OCI-LY7 (cell line): Measurements from ENCODE around the gene ZNHIT1. TPM values are rescaled to one million over a fixed set of nuclear protein-coding genes. Genes with fewer than 3 reads are reported as not detected.

Experiments
- BruUV-seq: library from RNA; stranded (reverse); fragments of 400-500 nt; replicated peaks from 2 replicates; lab custom pipeline; 2021; lab: Mats Ljungman, UMichigan
- CTCF ChIA-PET: fragments of 300-600 bp; sonication (Branson Sonifier 250); formaldehyde crosslinking; loops from one replicate; lab custom pipeline; 2022; ENCODE audit warnings: antibody characterized with exemption; ENCODE audit not compliant: unreplicated experiment; lab: Charles Lee
- POLR2A ChIA-PET: fragments of 300-600 bp; sonication (Branson Sonifier 250); formaldehyde crosslinking; loops from one replicate; lab custom pipeline; 2022; ENCODE audit warnings: antibody characterized with exemption; lab: Charles Lee
- DNase-seq: peaks from one replicate; pipeline ENCODE4 v3.0.0-alpha.2; 2015; ENCODE audit warnings: low spot score
- H2AFZ ChIP-seq: fragments of 200-600 bp; sonication (generic), shearing (Covaris generic); 2 replicates; pipeline ENCODE4 v1.6.1; 2014; ENCODE audit warnings: mild to moderate bottlenecking, antibody characterized with exemption, low read length, moderate library complexity
- H3K27ac ChIP-seq: fragments of 200-600 bp; sonication (generic); 2 replicates; pipeline ENCODE4 v1.5.1; 2014; ENCODE audit warnings: mixed run types, low read depth, mild to moderate bottlenecking, moderate library complexity, low read length, inconsistent platforms; ENCODE audit not compliant: poor library complexity, severe bottlenecking
- H3K36me3 ChIP-seq: fragments of 200-600 bp; sonication (generic); 2 replicates; pipeline ENCODE4 v1.6.1; 2014; ENCODE audit warnings: mild to moderate bottlenecking, antibody characterized with exemption, low read length, moderate library complexity, mixed read lengths; ENCODE audit not compliant: insufficient read depth
- H3K4me1 ChIP-seq: fragments of 200-600 bp; sonication (generic); 2 replicates; pipeline ENCODE4 v1.5.1; 2014; ENCODE audit warnings: mild to moderate bottlenecking, low read length; ENCODE audit not compliant: insufficient read depth, poor library complexity, severe bottlenecking
- H3K4me2 ChIP-seq: fragments of 200-600 bp; sonication (generic); 2 replicates; pipeline ENCODE4 v1.6.1; 2014; ENCODE audit warnings: mild to moderate bottlenecking, low read length
- H3K4me3 ChIP-seq: fragments of 200-600 bp; sonication (generic); 2 replicates; pipeline ENCODE4 v1.5.1; 2014; ENCODE audit warnings: mild to moderate bottlenecking, low read depth, low read length; ENCODE audit not compliant: poor library complexity, severe bottlenecking
- H3K79me2 ChIP-seq: fragments of 200-600 bp; sonication (generic); 2 replicates; pipeline ENCODE4 v1.6.1; 2016; ENCODE audit warnings: low read depth, mild to moderate bottlenecking, low read length, moderate library complexity, mixed read lengths; ENCODE audit not compliant: insufficient read depth
- H3K9me2 ChIP-seq: fragments of 200-600 bp; sonication (generic); 2 replicates; pipeline ENCODE4 v1.6.1; 2016; ENCODE audit warnings: mild to moderate bottlenecking, low read length, mixed read lengths; ENCODE audit not compliant: insufficient read depth
- H3K9me3 ChIP-seq: fragments of 200-600 bp; sonication (generic); 2 replicates; pipeline ENCODE4 v1.6.1; 2014; ENCODE audit warnings: mild to moderate bottlenecking, mixed run types, low read length, mixed read lengths
- H4K20me1 ChIP-seq: fragments of 200-600 bp; sonication (generic); 2 replicates; pipeline ENCODE4 v1.6.1; 2014; ENCODE audit warnings: mild to moderate bottlenecking, antibody characterized with exemption, low read length, moderate library complexity, mixed read lengths; ENCODE audit not compliant: insufficient read depth
- CTCF ChIP-seq: fragments of 200-600 bp; sonication (generic); conservative IDR thresholded peaks from 2 replicates; pipeline ENCODE4 v1.5.1; 2014; ENCODE audit warnings: mild to moderate bottlenecking, antibody characterized with exemption, low read length, moderate library complexity, mixed read lengths
- EZH2phosphoT487 ChIP-seq: fragments of 200-600 bp; sonication (generic); IDR thresholded peaks from 2 replicates; pipeline ENCODE4 v1.6.1; 2018; ENCODE audit warnings: low read depth, borderline replicate concordance, mild to moderate bottlenecking, mixed run types, antibody characterized with exemption, low read length, moderate library complexity, mixed read lengths
- intact Hi-C: fragments of 100-400 bp; cut with micrococcal nuclease; formaldehyde crosslinking; loops from one replicate; pipeline ENCODE4 v1.10.0; 2022; ENCODE audit not compliant: unreplicated experiment
- total RNA-seq, 2 experiments: library from RNA; depleted of rRNA in 1 of 2; stranded (reverse); fragments of >200 nt in 1 of 2; shearing (Covaris generic) in 1 of 2; gene quantifications; 2 replicates each; pipeline ENCODE4 v1.2.3, GENCODE V29; 2014 to 2022

The ZNHIT1 gene
- total RNA-seq, 2 experiments from 2014 or later: 44.3 to 77.3 TPM

GRCh38 chr7:101186844-101187428, 31.0 kb upstream of the ZNHIT1 start:
- no TSS peak for BruUV-seq
- no peak for DNase-seq
- Histone ChIP-seq H3K36me3 (no peaks in the 10 kb centered on the region), H3K9me2 (no peaks in the 10 kb centered on the region), H3K9me3 (no peaks in the 10 kb centered on the region), H3K79me2 (no peaks in the 10 kb centered on the region), H3K4me1 (peaks cover 7% of the 10 kb centered on the region), H3K4me2 (no peak overlapping the region), H4K20me1 (no peaks in the 10 kb centered on the region), H2AFZ (no peak overlapping the region), H3K27ac (no peak overlapping the region), H3K4me3 (no peak overlapping the region)
- ChIA-PET CTCF (no interaction called here), POLR2A (interaction anchor here (0.7 kb wide), 1 partner anchor 31 kb away, joined by 4 read pairs; no protein-coding TSS in a partner anchor)
- intact Hi-C loops: no loop called here
- TF ChIP-seq CTCF (no peak), EZH2phosphoT487 (no peak)

- Histone ChIP-seq H4K20me1 (no peaks in the 10 kb centered on the region), H3K79me2 (no peaks in the 10 kb centered on the region), H3K27ac (no peak overlapping the region), H3K4me1 (no peaks in the 10 kb centered on the region), H3K4me3 (no peak overlapping the region), H3K9me2 (no peaks in the 10 kb centered on the region), H2AFZ (no peak overlapping the region), H3K36me3 (no peaks in the 10 kb centered on the region), H3K4me2 (no peak overlapping the region), H3K9me3 (no peaks in the 10 kb centered on the region)
- TF ChIP-seq CTCF (no peak), EZH2phosphoT487 (no peak)
- POLR2A ChIA-PET: no interaction called here
- no TSS peak for BruUV-seq
- no peak for DNase-seq
- CTCF ChIA-PET: no interaction called here
- intact Hi-C loops: no loop called here
Measured at GRCh38 chr7:101189109-101189508, 28.9 kb upstream of the ZNHIT1 start.

GRCh38 chr7:101195884-101196283, 22.1 kb upstream of the ZNHIT1 start:
- Histone ChIP-seq H3K9me2 (no peaks in the 10 kb centered on the region), H4K20me1 (no peaks in the 10 kb centered on the region), H3K36me3 (no peaks in the 10 kb centered on the region), H3K9me3 (no peaks in the 10 kb centered on the region), H3K4me2 (no peak overlapping the region), H3K27ac (no peak overlapping the region), H2AFZ (no peak overlapping the region), H3K4me3 (no peak overlapping the region), H3K79me2 (no peaks in the 10 kb centered on the region), H3K4me1 (no peaks in the 10 kb centered on the region)
- no peak for DNase-seq
- TF ChIP-seq CTCF: no peak
- no TSS peak for BruUV-seq
- ChIA-PET CTCF (no interaction called here), POLR2A (interaction anchor here (0.7 to 0.8 kb wide), 2 partner anchors 13 to 35 kb away, joined by 3 to 9 read pairs; no protein-coding TSS in a partner anchor)
- intact Hi-C loops: no loop called here
